Upper lobe of right lung (tissue), 1 donor: ENCODE data around the gene FMN1. TPM values are rescaled to one million over a fixed set of nuclear protein-coding genes. Genes with fewer than 3 reads are reported as not detected.

ENCODE experiments used
- ATAC-seq: fragments of 200-7000 bp; cut with Tn5 transposase; one replicate; pipeline ENCODE4 v1.9.1; 2020; ENCODE audit warnings: mild to moderate bottlenecking, moderate library complexity
- DNase-seq: peaks from one replicate; pipeline ENCODE4 v3.0.0-alpha.2; 2020
- H3K27ac ChIP-seq: fragments of 200-600 bp; one replicate; pipeline ENCODE4 v1.8.0; 2022
- H3K27me3 ChIP-seq: fragments of 200-600 bp; one replicate; pipeline ENCODE4 v1.8.0; 2022; ENCODE audit warnings: mild to moderate bottlenecking
- H3K36me3 ChIP-seq: fragments of 200-600 bp; one replicate; pipeline ENCODE4 v1.8.0; 2022
- H3K4me1 ChIP-seq: fragments of 200-600 bp; one replicate; pipeline ENCODE4 v1.8.0; 2022
- H3K4me3 ChIP-seq: fragments of 200-600 bp; one replicate; pipeline ENCODE4 v1.8.0; 2022; ENCODE audit warnings: mild to moderate bottlenecking
- H3K9me3 ChIP-seq: fragments of 200-600 bp; one replicate; pipeline ENCODE4 v1.8.0; 2022
- CTCF ChIP-seq: fragments of 200-600 bp; IDR thresholded peaks from one replicate; pipeline ENCODE4 v1.8.0; 2022; ENCODE audit warnings: antibody characterized with exemption
- intact Hi-C: fragments of 100-400 bp; cut with DNase I; formaldehyde crosslinking; loops from one replicate; pipeline ENCODE4 v1.11.0; 2022
- total RNA-seq: library from RNA; stranded (reverse); fragmentation: NEBNext Ultra II Directional; extraction: Animal tissue kit (Norgen Biotek cat#: 25700); gene quantifications from one replicate; pipeline ENCODE4 v1.2.1, GENCODE V29; 2021
- donor health status: DM: no; HTN: yes; CAD: no; lungs with severe emphysema.

The FMN1 gene
- total RNA-seq, 1 donor from 2014 or later: 33.5 TPM

- H3K27ac ChIP-seq: no peak overlapping the region
- no peak for ATAC-seq
- intact Hi-C loops: no loop called here
Observed at GRCh38 chr15:33044598-33044997, 149.9 kb downstream of the FMN1 start.

DNA sequence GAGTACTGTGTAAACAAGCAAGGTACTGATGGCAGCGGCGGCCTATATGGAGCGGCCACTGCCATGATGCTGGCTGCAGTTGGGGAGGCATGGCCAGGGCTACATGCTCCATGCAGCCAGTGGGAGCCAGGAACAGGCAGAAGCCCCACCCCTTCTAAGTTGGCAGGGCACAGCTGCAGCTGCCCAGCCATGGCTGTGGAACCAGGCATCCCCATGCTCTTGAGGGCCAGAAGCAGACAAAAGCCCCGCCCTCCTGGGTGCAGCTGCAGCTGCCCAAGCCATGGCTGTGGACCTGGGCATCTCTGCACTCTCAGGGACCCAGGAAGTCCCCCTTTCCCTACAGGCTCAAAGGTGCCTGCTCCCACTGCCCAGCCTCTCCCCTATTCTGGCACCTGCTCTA lies 150.9 kb downstream of the FMN1 start:
- no peaks in the 10 kb centered on the region for H3K27me3 ChIP-seq
- no peak for TF ChIP-seq CTCF
- intact Hi-C loops: no loop called here
- H3K27ac ChIP-seq: no peak overlapping the region
- ATAC-seq: peak; percentile 12
- no peaks in the 10 kb centered on the region for H3K4me1 ChIP-seq
- H3K4me3 ChIP-seq: no peak overlapping the region
- H3K36me3 ChIP-seq: no peaks in the 10 kb centered on the region
- H3K9me3 ChIP-seq: peaks cover 8% of the 10 kb centered on the region
- DNase-seq: peak; percentile 37

More at GRCh38 chr15:33044598-33044997, 149.9 kb downstream of the FMN1 start:
- Histone ChIP-seq H3K9me3 (peaks cover 13% of the 10 kb centered on the region), H3K27me3 (no peaks in the 10 kb centered on the region), H3K4me1 (no peaks in the 10 kb centered on the region), H3K36me3 (no peaks in the 10 kb centered on the region), H3K4me3 (no peak overlapping the region)
- no peak for DNase-seq
- no peak for TF ChIP-seq CTCF

- peaks cover 8% of the 10 kb centered on the region for H3K9me3 ChIP-seq
- TF ChIP-seq CTCF: no peak
- intact Hi-C loops: no loop called here
- no peaks in the 10 kb centered on the region for H3K27me3 ChIP-seq
- DNase-seq (no peak), ATAC-seq (no peak)
- no peaks in the 10 kb centered on the region for H3K4me1 ChIP-seq
- no peak overlapping the region for H3K27ac ChIP-seq
- H3K36me3 ChIP-seq: no peaks in the 10 kb centered on the region
- H3K4me3 ChIP-seq: no peak overlapping the region
Observed at GRCh38 chr15:33040496-33040895, 154.0 kb downstream of the FMN1 start.

GRCh38 chr15:33034588-33034987 lies 159.9 kb downstream of the FMN1 start:
- DNase-seq (no peak), ATAC-seq (no peak)
- intact Hi-C loops: no loop called here

DNA sequence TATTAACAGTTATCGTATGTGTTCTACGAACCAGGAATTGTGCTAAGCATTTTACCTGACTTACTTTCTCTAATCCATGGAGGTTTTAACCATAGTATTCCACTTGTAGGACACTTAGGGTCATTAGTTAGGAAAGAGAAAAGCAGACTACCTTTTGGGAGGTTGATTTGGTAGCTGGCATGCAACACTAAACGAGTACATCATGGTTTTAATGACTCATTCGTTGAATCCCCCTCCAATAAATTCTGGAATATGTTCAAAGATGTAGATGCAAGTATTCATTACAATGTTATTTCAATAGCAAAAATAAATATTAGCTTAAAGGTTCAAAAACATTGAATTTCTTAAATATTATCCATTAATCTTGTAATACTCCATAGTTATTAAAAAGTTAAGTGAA lies 162.5 kb downstream of the FMN1 start:
- no peak for TF ChIP-seq CTCF
- DNase-seq (no peak), ATAC-seq (no peak)
- Histone ChIP-seq H3K36me3 (no peaks in the 10 kb centered on the region), H3K4me1 (no peaks in the 10 kb centered on the region), H3K4me3 (no peak overlapping the region), H3K27me3 (no peaks in the 10 kb centered on the region), H3K9me3 (no peaks in the 10 kb centered on the region), H3K27ac (no peak overlapping the region)
- intact Hi-C loops: no loop called here

More at GRCh38 chr15:33034588-33034987, 159.9 kb downstream of the FMN1 start:
- no peaks in the 10 kb centered on the region for H3K36me3 ChIP-seq
- H3K27ac ChIP-seq: no peak overlapping the region
- TF ChIP-seq CTCF: no peak
- no peaks in the 10 kb centered on the region for H3K27me3 ChIP-seq
- no peaks in the 10 kb centered on the region for H3K9me3 ChIP-seq
- no peaks in the 10 kb centered on the region for H3K4me1 ChIP-seq
- no peak overlapping the region for H3K4me3 ChIP-seq

DNA sequence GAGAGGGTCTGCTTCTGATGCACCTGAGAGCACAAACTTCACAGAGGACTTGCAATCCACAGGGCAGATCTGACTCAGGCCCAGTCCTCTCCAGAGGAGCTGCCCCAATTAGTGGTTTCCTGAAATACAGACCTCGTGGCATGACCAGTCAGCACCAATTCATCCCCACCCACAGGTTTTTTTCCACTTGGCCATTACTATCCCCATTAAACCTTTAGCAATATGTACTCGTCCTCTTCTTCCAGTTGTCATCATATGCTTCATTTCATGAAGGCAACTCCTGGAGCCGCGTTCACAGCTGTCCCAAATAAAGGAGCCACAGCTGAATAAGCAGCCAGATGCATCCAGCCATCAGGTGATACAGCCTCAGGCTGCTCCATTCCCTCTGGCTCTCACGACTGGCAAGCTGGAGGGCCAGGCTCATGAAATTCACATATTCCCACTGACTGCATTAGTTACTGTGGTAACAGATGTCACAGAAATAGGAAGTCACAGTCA lies 163.1 kb downstream of the FMN1 start:
- ATAC-seq (peak; percentile 54), DNase-seq (no peak)
- H3K9me3 ChIP-seq: no peaks in the 10 kb centered on the region
- intact Hi-C loops: no loop called here
- H3K4me1 ChIP-seq: no peaks in the 10 kb centered on the region
- no peaks in the 10 kb centered on the region for H3K27me3 ChIP-seq
- H3K36me3 ChIP-seq: no peaks in the 10 kb centered on the region
- no peak for TF ChIP-seq CTCF
- no peak overlapping the region for H3K27ac ChIP-seq
- H3K4me3 ChIP-seq: no peak overlapping the region
